ENCODE data around the gene HOMER2.
"Not testable (repeated sequence)": the region's sequence is repeated elsewhere in the genome, so short reads cannot be mapped to it uniquely, and the experiment has no call there.

The HOMER2 gene

DNA sequence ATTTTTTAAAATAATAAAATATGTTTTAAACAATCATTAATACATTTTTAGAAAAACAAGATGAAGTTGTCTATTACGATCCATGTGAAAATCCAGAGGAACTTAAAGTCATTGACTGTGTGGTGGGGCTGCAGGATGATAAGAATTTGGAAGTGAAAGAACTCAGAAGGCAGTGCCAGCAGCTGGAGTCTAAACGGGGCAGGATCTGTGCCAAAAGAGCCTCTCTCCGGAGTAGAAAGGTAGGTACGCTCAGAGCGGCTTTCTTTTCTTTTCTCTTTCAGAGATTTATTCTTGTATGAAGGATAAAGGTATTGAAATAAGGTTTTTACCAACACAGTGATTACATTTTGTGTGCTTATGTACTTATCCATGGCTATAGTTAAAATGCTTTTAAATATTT lies 129.5 kb downstream of the HOMER2 start:
- intact Hi-C loops (cut with DNase I), result no loop called here
- no peak for DNase-seq

GRCh38 chr15:82821851-82822250 lies 130.7 kb downstream of the HOMER2 start:
- intact Hi-C loops (cut with DNase I); DNase-seq: not testable (repeated sequence)

GRCh38 chr15:82821396-82821795 lies 131.1 kb downstream of the HOMER2 start:
- DNase-seq; intact Hi-C loops (cut with DNase I): not testable (repeated sequence)

GRCh38 chr15:82820128-82820527 lies 132.4 kb downstream of the HOMER2 start:
- no peak for DNase-seq
- intact Hi-C loops (cut with DNase I), result no loop called here

DNA sequence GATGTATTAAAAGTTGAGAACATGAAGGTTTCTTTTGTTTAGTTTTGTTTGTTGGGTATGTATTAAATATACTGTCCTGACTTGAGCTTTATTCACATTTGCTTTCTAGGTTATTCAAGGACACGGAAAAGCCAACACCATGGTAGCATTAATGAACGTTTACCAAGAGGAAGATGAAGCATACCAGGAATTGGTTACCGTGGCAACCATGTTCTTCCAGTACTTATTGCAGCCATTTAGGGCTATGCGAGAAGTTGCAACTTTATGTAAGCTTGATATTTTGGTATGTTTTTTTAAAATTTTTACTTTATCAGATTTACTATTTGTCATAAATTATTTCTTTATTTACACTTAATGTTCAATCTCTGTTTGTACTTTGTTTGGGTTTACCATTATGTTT lies 139.5 kb downstream of the HOMER2 start:
- DNase-seq, result no peak
- intact Hi-C loops (cut with DNase I), result no loop called here

DNA sequence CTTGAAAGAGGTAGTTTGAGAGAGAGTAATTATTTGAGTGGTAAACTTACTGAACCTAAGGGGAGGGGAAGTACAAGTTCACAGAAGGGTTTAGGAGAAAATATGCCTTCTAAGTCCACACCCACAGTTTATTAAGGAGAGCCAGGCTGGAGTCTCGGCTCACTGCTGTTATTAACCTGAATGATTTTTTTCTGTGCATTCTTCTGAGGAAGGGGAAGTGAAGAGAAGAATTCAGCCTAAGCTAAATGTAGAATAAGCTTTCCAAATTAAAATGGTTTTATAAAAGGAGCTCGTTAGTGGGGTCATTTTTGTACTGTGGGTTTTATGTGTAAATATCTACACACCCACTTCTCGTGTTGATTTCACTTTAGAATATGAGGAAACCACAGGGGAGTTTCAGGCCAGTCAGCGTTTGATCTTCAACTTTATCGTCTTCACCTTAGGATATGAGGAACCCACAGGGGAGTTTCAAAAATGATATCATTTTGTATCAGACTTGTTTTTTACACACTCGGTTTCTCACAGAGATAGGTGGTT lies 141.6 kb downstream of the HOMER2 start:
- intact Hi-C loops (cut with DNase I), result no loop called here
- no peak for DNase-seq

- peak in 29 of 42 donors; percentile 5 to 72 (median 36) for DNase-seq
Observed at GRCh38 chr15:82810061-82810889, 142.2 kb downstream of the HOMER2 start.

GRCh38 chr15:82809308-82810060 lies 143.0 kb downstream of the HOMER2 start, which contains the start of gene WHAMM:
Gene WHAMM, plus strand, starts transcription at chr15:82809628. Its CDS starts 99 bp downstream, at chr15:82809727.
- peak; percentile 97 to 100 (median 99) for DNase-seq
- intact Hi-C loops (cut with DNase I), result loop anchor here (5.0 kb wide), 1 partner anchor 57 kb away; no protein-coding TSS in a partner anchor

More at GRCh38 chr15:82810061-82810889, 142.2 kb downstream of the HOMER2 start:
- intact Hi-C loops (cut with DNase I), result no loop called here

DNA sequence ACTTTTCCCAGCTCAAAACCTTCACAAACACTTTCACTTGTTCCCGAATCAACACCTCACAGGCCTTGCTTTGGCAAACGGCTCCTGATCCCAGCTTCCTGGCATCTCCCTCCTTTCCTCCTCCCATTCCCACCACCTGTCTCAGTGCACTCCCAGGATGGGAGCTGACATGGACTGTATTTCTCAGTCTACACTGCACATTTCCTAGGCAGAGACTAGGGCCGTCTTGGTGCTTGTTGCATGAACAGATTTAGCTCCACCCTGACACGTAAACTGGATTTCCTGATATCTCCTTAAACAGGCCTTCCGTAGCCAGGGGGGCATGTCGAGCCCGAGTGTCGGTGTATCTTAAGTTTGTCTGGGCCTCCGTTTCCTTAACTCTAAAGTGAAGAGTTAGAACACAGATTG lies 143.9 kb downstream of the HOMER2 start:
- intact Hi-C loops (cut with DNase I), result loop anchor here (5.0 kb wide), 1 partner anchor 56 kb away; no protein-coding TSS in a partner anchor
- no peak for DNase-seq

- no peak for DNase-seq
- intact Hi-C loops (cut with DNase I), result loop anchor here (5.0 kb wide), 1 partner anchor 56 kb away; no protein-coding TSS in a partner anchor
Observed at GRCh38 chr15:82807920-82808633, 144.4 kb downstream of the HOMER2 start.

- intact Hi-C loops (cut with DNase I), result loop anchor here (5.0 kb wide), 1 partner anchor 54 kb away; no protein-coding TSS in a partner anchor
Observed at GRCh38 chr15:82805994-82806406, 146.5 kb downstream of the HOMER2 start, which contains the start of gene FSD2. Gene FSD2, minus strand, starts transcription at chr15:82806069. Its CDS starts 18,679 bp downstream, at chr15:82787390.

GRCh38 chr15:82804575-82804949 lies 148.0 kb downstream of the HOMER2 start:
- DNase-seq, result no peak
- intact Hi-C loops (cut with DNase I), result no loop called here

More at GRCh38 chr15:82805994-82806406, 146.5 kb downstream of the HOMER2 start, which contains the start of gene FSD2:
- DNase-seq, result peak in 2 of 42 donors; percentile 8 to 12

DNA sequence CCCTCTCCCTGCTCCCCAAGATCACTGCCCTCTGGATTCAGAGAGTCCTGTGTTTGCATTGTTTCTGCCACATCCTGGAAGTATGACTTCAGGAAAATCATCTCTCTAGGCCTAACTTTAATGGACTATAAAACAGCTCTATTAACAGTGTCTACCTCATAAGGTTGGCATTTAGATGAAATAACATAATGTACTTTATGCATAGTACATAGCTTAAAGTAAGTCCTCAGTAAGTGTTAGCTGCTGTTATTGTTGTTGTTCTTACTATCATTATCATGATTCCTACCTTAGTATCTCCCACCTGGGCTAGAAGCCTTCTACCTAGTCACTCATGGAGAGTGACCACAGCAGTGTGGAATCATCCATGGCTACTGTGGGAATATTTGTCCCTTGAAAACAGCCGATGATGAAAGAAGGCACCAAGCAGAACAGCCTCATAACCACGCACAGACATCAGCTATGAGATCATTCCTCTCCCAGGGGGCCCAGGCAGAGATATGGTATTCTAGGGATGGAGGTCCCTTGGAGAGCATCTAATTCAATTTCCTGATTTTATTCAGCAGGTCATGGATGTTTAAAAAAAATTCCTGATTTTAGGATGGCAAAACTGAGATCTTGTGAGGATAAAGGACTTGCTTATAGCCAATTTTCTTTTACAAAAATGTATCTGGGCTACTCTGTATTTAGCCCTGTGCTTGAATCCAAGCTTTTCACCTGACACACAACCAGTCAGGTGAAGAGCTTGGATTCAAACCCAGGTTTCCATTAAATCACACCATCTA lies 148.5 kb downstream of the HOMER2 start:
- intact Hi-C loops (cut with DNase I), result no loop called here
- DNase-seq, result no peak

- DNase-seq, result no peak
- intact Hi-C loops (cut with DNase I), result no loop called here
Observed at GRCh38 chr15:82802497-82802896, 150.0 kb downstream of the HOMER2 start.

DNA sequence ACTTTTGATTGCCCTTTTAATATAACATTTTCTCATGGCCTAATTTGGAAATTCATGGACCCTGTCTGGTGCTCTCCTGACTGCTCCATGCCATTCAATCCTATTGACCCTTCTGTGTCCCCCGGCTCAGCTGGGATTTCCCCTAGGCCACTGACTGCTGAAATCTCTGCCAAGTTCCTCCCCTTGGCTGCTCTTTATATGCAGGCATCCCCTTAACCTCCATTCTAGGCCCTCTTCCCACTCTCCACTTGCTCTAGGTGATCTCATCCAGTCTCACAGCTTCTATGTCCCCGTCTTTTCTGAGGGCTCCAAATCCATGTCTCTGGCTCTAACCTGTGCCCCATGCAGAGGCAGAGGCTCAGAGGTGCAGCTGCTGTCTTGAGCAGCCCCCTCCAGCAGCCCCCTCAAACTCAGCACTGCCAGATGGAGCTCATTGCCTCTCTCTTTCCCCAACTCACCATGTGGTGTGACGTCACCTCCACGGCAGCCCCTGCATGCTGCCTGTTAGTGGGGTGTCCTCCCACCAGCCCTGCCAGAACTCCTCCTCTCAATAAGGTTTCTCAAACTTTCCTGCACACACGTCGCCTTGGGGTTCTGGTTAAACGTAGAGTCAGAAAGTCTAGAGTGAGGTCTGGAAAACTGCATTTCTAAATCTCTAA lies 153.2 kb downstream of the HOMER2 start:
- intact Hi-C loops (cut with DNase I), result no loop called here

More for the DNA sequence above, 153.2 kb downstream of the HOMER2 start:
- DNase-seq, result no peak
